ENCODE results near the gene TNFRSF4. TPM values are rescaled to one million over a fixed set of nuclear protein-coding genes. Genes with fewer than 3 reads are reported as not detected.

The TNFRSF4 gene
- total and polyA plus RNA-seq, 2 of the 8 experiments (the other 6 are each of a cell fraction or from before 2014, with no cell fraction given) = 0.06 TPM; not detected in 1

GRCh38 chr1:1199141-1199960, 14.6 kb downstream of the TNFRSF4 start:
- FAIRE-seq = no peak
- peak in 1 of 2 experiments; percentile 48 for DNase-seq (ENCODE audit: low read depth in 1 of 2, low spot score in 2 of 2)
- WGBS, 2 experiments (ENCODE audit: extremely low coverage in 1 of 2, insufficient coverage in 1 of 2, insufficient read length in 1 of 2, insufficient replicate concordance in 2 of 2, low coverage in 1 of 2, low lambda C conversion rate in 2 of 2, missing lambda C conversion rate in 1 of 2) = 92% methylated on average over 22 of the region's 22 CpGs; no CpG with 5 or more reads in 1 of the 2 experiments

More at GRCh38 chr1:1199141-1199960, 14.6 kb downstream of the TNFRSF4 start:
- TF ChIP-seq CTCF (IDR thresholded peaks at IDR 0.05; ENCODE audit: control extremely low read depth in 1 of 3, insufficient read depth in 1 of 3, low read depth in 1 of 3, low read length in 3 of 3) = no peak
- Histone ChIP-seq H4K5ac (ENCODE audit: insufficient read length, low read depth, low read length) (no peak overlapping the region), H2BK15ac (ENCODE audit: low read length) (peak overlapping the region; percentile 61; the same call in 1 of the 2 replicates), H3K9me3 (ENCODE audit: insufficient read depth in 2 of 2, low read depth in 1 of 2, low read length in 1 of 2) (no peaks in the 10 kb centered on the region; a peak in 2 of 4 replicates), H3K18ac (ENCODE audit: extremely low read depth, low read length) (no peak overlapping the region; the same call in 1 of the 2 replicates), H2BK12ac (ENCODE audit: low read depth, low read length) (0 out of 2 replicates have a peak overlapping the region, but pooled peaks have one; percentile 50), H3K79me2 (ENCODE audit: control insufficient read depth in 1 of 2, insufficient read depth in 2 of 2, low read length in 2 of 2) (no peaks in the 10 kb centered on the region), H3K14ac (ENCODE audit: insufficient read length) (no peak overlapping the region), H3K36me3 (ENCODE audit: control insufficient read depth in 2 of 4, insufficient read depth in 4 of 4, low read length in 3 of 4) (no peaks in the 10 kb centered on the region), H2BK20ac (ENCODE audit: low read length) (no peak overlapping the region), H3K9ac (replicated peaks in 1 of 4; ENCODE audit: extremely low read depth in 1 of 4, low read depth in 3 of 4, low read length in 3 of 4) (no peak overlapping the region), H3K4me2 (ENCODE audit: insufficient read depth in 1 of 2, low read depth in 2 of 2, low read length in 2 of 2) (no peak overlapping the region), H3K4me1 (replicated peaks in 1 of 4; ENCODE audit: control insufficient read depth in 3 of 4, insufficient read depth in 4 of 4, low read length in 3 of 4) (peaks cover 0 to 4% (median under 1%) of the 10 kb centered on the region in 4 experiments; a peak in 4 of 7 replicates), H2BK120ac (replicated peaks; ENCODE audit: low read depth, low read length) (no peak overlapping the region), H3K23ac (ENCODE audit: insufficient read length) (no peak overlapping the region), H4K8ac (ENCODE audit: extremely low read depth, insufficient read depth, low read length) (peak overlapping the region; percentile 79; the same call in 1 of the 2 replicates), H3K79me1 (ENCODE audit: low read depth, low read length) (no peaks in the 10 kb centered on the region), H4K20me1 (replicated peaks in 1 of 2; ENCODE audit: control insufficient read depth in 1 of 2, insufficient read depth in 2 of 2, low read length in 2 of 2) (no peaks in the 10 kb centered on the region), H3K27me3 (replicated peaks in 1 of 4; ENCODE audit: control insufficient read depth in 3 of 4, extremely low read depth in 1 of 4, insufficient read depth in 3 of 4, low read length in 3 of 4) (peaks cover 0 to 3% (median 3%) of the 10 kb centered on the region in 4 experiments; a peak in 4 of 7 replicates), H2AFZ (ENCODE audit: low read length) (no peak overlapping the region), H3K4ac (replicated peaks; ENCODE audit: insufficient read length, low read depth, low read length) (no peak overlapping the region), H3K23me2 (ENCODE audit: low read depth, low read length) (no peaks in the 10 kb centered on the region; the same call in 1 of the 2 replicates), H2BK5ac (ENCODE audit: low read depth, low read length) (0 out of 2 replicates have a peak overlapping the region, but pooled peaks have one; percentile 24), H4K91ac (replicated peaks; ENCODE audit: insufficient read length, low read length) (no peak overlapping the region), H3K27ac (ENCODE audit: low read depth, low read length) (no peak overlapping the region), H3K56ac (replicated peaks; ENCODE audit: insufficient read length, low read depth, low read length) (no peak overlapping the region), H2AK5ac (ENCODE audit: low read depth, low read length) (0 out of 2 replicates have a peak overlapping the region, but pooled peaks have one; percentile 17), H3K4me3 (ENCODE audit: extremely low read depth in 1 of 4, insufficient read depth in 2 of 4, low read depth in 3 of 4, low read length in 4 of 4) (no peak overlapping the region)
- CTCF ChIA-PET (ENCODE audit: partially characterized antibody) = interaction anchor here (0.6 to 1.2 kb wide), 7 partner anchors 14 to 281 kb away, joined by 3 to 7 read pairs (median 3); no protein-coding TSS in a partner anchor
- POLR2A ChIA-PET (ENCODE audit: partially characterized antibody) = interaction anchor here (0.8 to 1.7 kb wide), 3 partner anchors 17 to 177 kb away, joined by 3 to 6 read pairs (median 4); no protein-coding TSS in a partner anchor
